Nephron progenitor cell (in vitro differentiated cells): ENCODE measurements around the gene TOMM5.
A peak's percentile ranks its signal among the peaks of the same experiment; 100 is the strongest.

Experiments used
- DNase-seq: peaks from one replicate; pipeline ENCODE4 v3.0.0; 2021
- H3K27ac Mint-ChIP-seq: 2 replicates; pipeline ENCODE4 v1.8.0; 2021; ENCODE audit warnings: mild to moderate bottlenecking, moderate library complexity, mixed read lengths
- H3K27me3 Mint-ChIP-seq: 2 replicates; pipeline ENCODE4 v1.8.0; 2021; ENCODE audit warnings: mild to moderate bottlenecking, low read depth, mixed read lengths; ENCODE audit not compliant: poor library complexity
- H3K36me3 Mint-ChIP-seq: 2 replicates; pipeline ENCODE4 v1.8.0; 2021; ENCODE audit warnings: low read depth, mixed read lengths
- H3K4me1 Mint-ChIP-seq: 2 replicates; pipeline ENCODE4 v1.8.0; 2021; ENCODE audit warnings: mixed read lengths
- H3K4me3 Mint-ChIP-seq: 2 replicates; pipeline ENCODE4 v1.8.0; 2021; ENCODE audit warnings: mild to moderate bottlenecking, moderate library complexity, mixed read lengths
- H3K9me3 Mint-ChIP-seq: 2 replicates; pipeline ENCODE4 v1.8.0; 2021; ENCODE audit warnings: mild to moderate bottlenecking, moderate library complexity, mixed read lengths
- TF ChIP-seq, protein P1 (sequence below): fragments of 200-600 bp; sonication (generic); IDR thresholded peaks from 2 replicates; pipeline ENCODE4 v1.5.0; 2021; ENCODE audit warnings: antibody characterized with exemption

Gene TOMM5

DNA sequence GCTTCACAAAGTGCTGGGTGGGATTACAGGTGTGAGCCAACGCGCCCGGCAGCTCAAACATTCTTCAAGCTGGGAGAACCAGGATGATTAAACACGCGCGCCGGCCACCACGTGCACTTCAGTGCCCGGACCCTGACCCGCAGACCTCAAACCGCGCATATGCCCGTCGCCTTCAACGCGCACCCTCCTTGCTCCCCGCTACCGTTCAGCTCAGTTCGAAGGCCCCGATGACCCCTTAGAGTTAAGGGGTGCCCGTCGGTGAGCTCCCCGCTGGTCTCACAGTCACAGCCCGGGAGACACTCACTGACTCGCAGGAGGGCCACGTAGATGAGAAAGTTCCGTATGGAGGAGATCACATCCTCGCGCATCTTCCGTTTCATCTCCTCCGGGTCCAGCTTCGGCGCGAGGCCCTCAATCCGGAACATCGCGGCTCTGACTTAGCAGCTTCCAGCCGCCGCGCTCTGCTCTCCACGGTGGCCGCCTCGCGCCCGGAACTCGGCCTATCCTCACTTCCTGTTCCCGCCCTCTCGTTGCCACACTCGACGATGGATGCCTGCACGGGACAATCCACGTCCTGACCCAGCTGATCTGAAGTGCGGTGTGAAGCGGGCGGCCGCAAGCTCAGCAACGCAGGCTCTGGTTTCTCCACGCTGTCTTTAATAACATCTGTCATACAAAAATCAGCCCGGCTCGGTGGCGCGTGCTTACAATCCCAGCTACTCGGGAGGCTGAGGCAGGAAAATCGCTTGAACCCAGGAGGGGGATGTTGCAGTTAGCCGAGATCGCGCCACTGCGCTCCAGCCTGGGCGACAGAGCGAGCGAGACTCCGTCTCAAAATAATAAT, at the start of gene TOMM5:
Gene TOMM5, minus strand, starts transcription at position 490 of the 844 bp plus-strand sequence. Its CDS starts 65 bp downstream, at position 425.
- peaks cover 21% of the 10 kb centered on the region for H3K27me3 Mint-ChIP-seq
- peak within 1 kb of the TSS; percentile 99 for H3K27ac Mint-ChIP-seq
- TF ChIP-seq, protein P1, sequence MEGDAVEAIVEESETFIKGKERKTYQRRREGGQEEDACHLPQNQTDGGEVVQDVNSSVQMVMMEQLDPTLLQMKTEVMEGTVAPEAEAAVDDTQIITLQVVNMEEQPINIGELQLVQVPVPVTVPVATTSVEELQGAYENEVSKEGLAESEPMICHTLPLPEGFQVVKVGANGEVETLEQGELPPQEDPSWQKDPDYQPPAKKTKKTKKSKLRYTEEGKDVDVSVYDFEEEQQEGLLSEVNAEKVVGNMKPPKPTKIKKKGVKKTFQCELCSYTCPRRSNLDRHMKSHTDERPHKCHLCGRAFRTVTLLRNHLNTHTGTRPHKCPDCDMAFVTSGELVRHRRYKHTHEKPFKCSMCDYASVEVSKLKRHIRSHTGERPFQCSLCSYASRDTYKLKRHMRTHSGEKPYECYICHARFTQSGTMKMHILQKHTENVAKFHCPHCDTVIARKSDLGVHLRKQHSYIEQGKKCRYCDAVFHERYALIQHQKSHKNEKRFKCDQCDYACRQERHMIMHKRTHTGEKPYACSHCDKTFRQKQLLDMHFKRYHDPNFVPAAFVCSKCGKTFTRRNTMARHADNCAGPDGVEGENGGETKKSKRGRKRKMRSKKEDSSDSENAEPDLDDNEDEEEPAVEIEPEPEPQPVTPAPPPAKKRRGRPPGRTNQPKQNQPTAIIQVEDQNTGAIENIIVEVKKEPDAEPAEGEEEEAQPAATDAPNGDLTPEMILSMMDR: no peak
- peak; percentile 86 for DNase-seq
- H3K36me3 Mint-ChIP-seq: peaks cover 17% of the 10 kb centered on the region
- no peaks in the 10 kb centered on the region for H3K9me3 Mint-ChIP-seq
- H3K4me1 Mint-ChIP-seq: peaks cover 29% of the 10 kb centered on the region
- peak within 1 kb of the TSS; percentile 98 for H3K4me3 Mint-ChIP-seq

DNA sequence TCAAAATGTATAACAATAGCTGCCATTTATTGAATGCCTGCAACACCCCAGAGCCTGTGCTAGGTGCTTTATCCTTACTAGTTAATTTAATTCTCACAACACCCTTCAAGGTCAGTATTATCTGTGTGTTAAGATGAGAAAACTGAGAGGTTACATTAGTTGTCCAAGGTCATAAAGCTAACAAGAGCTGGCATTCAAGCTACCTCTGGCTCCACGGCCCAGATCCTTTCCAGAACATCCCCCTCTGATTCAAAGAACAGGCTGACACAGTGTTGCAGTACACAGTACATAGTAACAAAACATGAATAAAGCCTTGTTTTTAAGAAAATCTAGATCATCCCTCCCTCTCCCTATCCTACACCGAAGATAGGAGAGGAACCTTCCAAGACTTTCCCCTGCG, 48.9 kb upstream of the TOMM5 start:
- Mint-ChIP-seq H3K4me1 (peaks cover 6% of the 10 kb centered on the region), H3K9me3 (no peaks in the 10 kb centered on the region), H3K27me3 (peaks cover 55% of the 10 kb centered on the region), H3K36me3 (no peaks in the 10 kb centered on the region), H3K27ac (no peak overlapping the region), H3K4me3 (no peak overlapping the region)
- TF ChIP-seq, protein P1: no peak
- DNase-seq: no peak

DNA sequence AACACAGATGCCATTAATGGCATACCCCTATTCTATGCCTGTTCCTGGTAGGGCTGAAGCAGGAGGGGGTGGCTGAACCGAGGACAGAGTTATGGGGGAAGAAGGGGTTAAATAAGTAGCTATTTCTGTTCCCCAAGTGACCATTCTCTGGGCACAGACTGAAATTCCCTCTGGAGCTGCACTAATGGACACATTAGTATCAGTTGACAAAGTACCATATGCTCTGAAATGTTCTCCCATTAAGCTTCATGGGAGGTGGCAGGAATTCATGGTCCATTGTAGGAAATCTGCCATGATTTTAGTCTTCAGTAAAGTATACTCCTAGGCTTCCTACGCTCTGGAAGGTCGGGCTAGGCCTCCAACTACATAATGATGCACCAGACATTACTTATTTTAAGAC, 47.8 kb upstream of the TOMM5 start:
- no peak for DNase-seq
- no peak overlapping the region for H3K4me3 Mint-ChIP-seq
- TF ChIP-seq, protein P1: no peak

DNA sequence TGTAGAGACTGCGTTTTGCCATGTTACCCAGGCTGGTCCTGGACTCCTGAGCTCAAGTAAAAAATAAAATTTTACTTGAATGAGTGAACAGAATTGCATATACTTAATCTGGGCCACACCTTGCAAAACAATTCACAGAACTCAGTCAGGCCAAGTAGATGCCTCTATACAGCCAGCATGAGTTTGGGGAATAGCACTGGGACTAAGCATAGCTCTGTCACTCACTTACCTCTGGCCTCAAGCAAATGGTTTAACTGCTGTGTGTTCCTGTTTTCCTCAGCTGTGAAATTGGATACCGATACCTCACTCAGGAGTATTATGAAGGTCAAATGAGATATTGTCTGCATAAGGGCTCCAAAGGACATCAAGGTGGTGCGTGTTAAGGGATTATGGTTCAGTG, 47.4 kb upstream of the TOMM5 start:
- peaks cover 6% of the 10 kb centered on the region for H3K4me1 Mint-ChIP-seq
- no peaks in the 10 kb centered on the region for H3K36me3 Mint-ChIP-seq
- no peak for DNase-seq
- no peaks in the 10 kb centered on the region for H3K9me3 Mint-ChIP-seq
- H3K27ac Mint-ChIP-seq: no peak overlapping the region
- H3K4me3 Mint-ChIP-seq: no peak overlapping the region
- TF ChIP-seq, protein P1: no peak
- peaks cover 40% of the 10 kb centered on the region for H3K27me3 Mint-ChIP-seq

More for the DNA sequence above, 47.8 kb upstream of the TOMM5 start:
- Mint-ChIP-seq H3K9me3 (no peaks in the 10 kb centered on the region), H3K27me3 (peaks cover 44% of the 10 kb centered on the region), H3K36me3 (no peaks in the 10 kb centered on the region), H3K4me1 (peaks cover 6% of the 10 kb centered on the region), H3K27ac (no peak overlapping the region)

DNA sequence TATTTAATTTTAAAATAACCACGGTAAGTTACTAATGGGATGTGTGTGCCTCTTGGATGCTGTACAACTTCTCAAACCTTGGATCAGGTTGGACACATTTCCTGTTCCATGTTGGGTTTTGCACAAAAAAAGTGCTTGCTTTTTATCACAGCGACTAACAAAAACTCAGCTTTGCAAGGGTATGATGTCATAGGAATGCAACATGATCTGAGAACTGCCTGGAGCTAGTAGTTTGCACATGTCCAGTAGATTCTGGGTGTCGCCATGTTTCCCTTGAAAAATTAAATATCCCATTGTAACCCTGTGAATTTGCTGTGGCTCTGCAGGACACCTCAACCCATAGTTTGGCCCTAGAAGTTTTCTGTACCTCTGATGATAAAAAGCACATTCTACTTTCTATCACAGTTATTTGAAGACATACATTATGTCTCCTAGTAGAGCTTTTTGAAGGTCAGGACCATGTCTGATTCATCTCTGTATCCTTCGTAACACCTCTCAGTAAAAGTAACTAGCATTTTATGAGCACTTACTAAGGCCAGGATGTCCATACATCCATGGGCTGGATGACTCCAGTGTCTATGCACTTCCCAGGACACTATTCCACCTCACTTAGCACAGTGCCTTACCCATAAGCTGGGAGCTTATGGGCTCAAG, 46.8 kb upstream of the TOMM5 start:
- Mint-ChIP-seq H3K4me3 (no peak overlapping the region), H3K4me1 (peaks cover 6% of the 10 kb centered on the region), H3K27me3 (peaks cover 39% of the 10 kb centered on the region), H3K36me3 (no peaks in the 10 kb centered on the region), H3K27ac (no peak overlapping the region), H3K9me3 (no peaks in the 10 kb centered on the region)
- no peak for DNase-seq
- TF ChIP-seq, protein P1: no peak
